DOHH2 (cell line): ENCODE data around the gene HTR3A.
"Not testable (repeated sequence)": the region's sequence is repeated elsewhere in the genome, so short reads cannot be mapped to it uniquely, and the experiment has no call there.

Experiments
- H3F3A ChIP-seq: fragments of 200-600 bp; sonication (generic), shearing (Covaris generic); 2 replicates; pipeline ENCODE4 v1.6.0; 2016; ENCODE audit warnings: antibody characterized with exemption, mild to moderate bottlenecking; ENCODE audit not compliant: control insufficient read depth, insufficient read depth
- H3K27ac ChIP-seq: fragments of 200-600 bp; sonication (generic); 2 replicates; pipeline ENCODE4 v1.5.1; 2014; ENCODE audit warnings: low read depth, mild to moderate bottlenecking, low read length, moderate library complexity
- H3K27me3 ChIP-seq: fragments of 200-600 bp; sonication (generic); 2 replicates; pipeline ENCODE4 v1.6.1; 2014; ENCODE audit warnings: mild to moderate bottlenecking, low read length, mixed read lengths; ENCODE audit not compliant: control insufficient read depth
- H3K36me3 ChIP-seq: fragments of 200-600 bp; sonication (generic); 2 replicates; pipeline ENCODE4 v1.6.1; 2014; ENCODE audit warnings: mild to moderate bottlenecking, low read length, moderate library complexity, mixed read lengths; ENCODE audit not compliant: control insufficient read depth
- H3K4me1 ChIP-seq: fragments of 200-600 bp; sonication (generic); 2 replicates; pipeline ENCODE4 v1.6.1; 2014; ENCODE audit warnings: mild to moderate bottlenecking, low read length, mixed read lengths; ENCODE audit not compliant: control insufficient read depth
- H3K4me2 ChIP-seq: fragments of 200-600 bp; sonication (generic); 2 replicates; pipeline ENCODE4 v1.6.0; 2014; ENCODE audit warnings: mild to moderate bottlenecking, low read length, moderate library complexity
- H3K4me3 ChIP-seq: fragments of 200-600 bp; sonication (generic); 2 replicates; pipeline ENCODE4 v1.5.1; 2014; ENCODE audit warnings: mild to moderate bottlenecking, low read length, mixed read lengths
- H3K79me2 ChIP-seq: fragments of 200-600 bp; sonication (generic); 2 replicates; pipeline ENCODE4 v1.6.1; 2014; ENCODE audit warnings: mild to moderate bottlenecking, low read length, mixed read lengths; ENCODE audit not compliant: control insufficient read depth
- H3K9me2 ChIP-seq: fragments of 200-600 bp; sonication (generic); replicated peaks from 2 replicates; pipeline ENCODE4 v1.6.1; 2014; ENCODE audit warnings: mild to moderate bottlenecking, low read length, mixed read lengths; ENCODE audit not compliant: control insufficient read depth
- H3K9me3 ChIP-seq: fragments of 200-600 bp; sonication (generic); 2 replicates; pipeline ENCODE4 v1.6.1; 2014; ENCODE audit warnings: antibody characterized with exemption, low read length, mixed read lengths; ENCODE audit not compliant: control insufficient read depth, insufficient read depth
- H4K20me1 ChIP-seq: fragments of 200-600 bp; sonication (generic); 2 replicates; pipeline ENCODE4 v1.6.0; 2014; ENCODE audit warnings: low read depth, mild to moderate bottlenecking, antibody characterized with exemption, low read length, moderate library complexity; ENCODE audit not compliant: control insufficient read depth, insufficient read depth
- EZH2phosphoT487 ChIP-seq: fragments of 200-600 bp; sonication (generic); IDR thresholded peaks from 2 replicates; pipeline ENCODE4 v1.6.1; 2017; ENCODE audit warnings: borderline replicate concordance, mild to moderate bottlenecking, antibody characterized with exemption, low read length, moderate library complexity, mixed read lengths
- TF ChIP-seq, protein P1 (sequence below): fragments of 200-600 bp; sonication (generic); IDR thresholded peaks from one replicate; pipeline ENCODE4 v1.5.1; 2014; ENCODE audit warnings: antibody characterized with exemption, mild to moderate bottlenecking, low read depth, low read length; ENCODE audit not compliant: poor library complexity, severe bottlenecking

Gene HTR3A

GRCh38 chr11:113932788-113933187 lies 42.1 kb upstream of the HTR3A start:
- H3K4me3 ChIP-seq, result no peak overlapping the region
- no peaks in the 10 kb centered on the region for H3K9me3 ChIP-seq
- H3K4me1 ChIP-seq, result no peaks in the 10 kb centered on the region
- no peak overlapping the region for H3K4me2 ChIP-seq
- no peaks in the 10 kb centered on the region for H3K79me2 ChIP-seq
- TF ChIP-seq, protein P1, sequence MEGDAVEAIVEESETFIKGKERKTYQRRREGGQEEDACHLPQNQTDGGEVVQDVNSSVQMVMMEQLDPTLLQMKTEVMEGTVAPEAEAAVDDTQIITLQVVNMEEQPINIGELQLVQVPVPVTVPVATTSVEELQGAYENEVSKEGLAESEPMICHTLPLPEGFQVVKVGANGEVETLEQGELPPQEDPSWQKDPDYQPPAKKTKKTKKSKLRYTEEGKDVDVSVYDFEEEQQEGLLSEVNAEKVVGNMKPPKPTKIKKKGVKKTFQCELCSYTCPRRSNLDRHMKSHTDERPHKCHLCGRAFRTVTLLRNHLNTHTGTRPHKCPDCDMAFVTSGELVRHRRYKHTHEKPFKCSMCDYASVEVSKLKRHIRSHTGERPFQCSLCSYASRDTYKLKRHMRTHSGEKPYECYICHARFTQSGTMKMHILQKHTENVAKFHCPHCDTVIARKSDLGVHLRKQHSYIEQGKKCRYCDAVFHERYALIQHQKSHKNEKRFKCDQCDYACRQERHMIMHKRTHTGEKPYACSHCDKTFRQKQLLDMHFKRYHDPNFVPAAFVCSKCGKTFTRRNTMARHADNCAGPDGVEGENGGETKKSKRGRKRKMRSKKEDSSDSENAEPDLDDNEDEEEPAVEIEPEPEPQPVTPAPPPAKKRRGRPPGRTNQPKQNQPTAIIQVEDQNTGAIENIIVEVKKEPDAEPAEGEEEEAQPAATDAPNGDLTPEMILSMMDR, result no peak
- TF ChIP-seq EZH2phosphoT487, result no peak
- no peaks in the 10 kb centered on the region for H3K36me3 ChIP-seq
- no peaks in the 10 kb centered on the region for H3K27me3 ChIP-seq
- no peaks in the 10 kb centered on the region for H3F3A ChIP-seq
- no peak overlapping the region for H3K27ac ChIP-seq
- no peaks in the 10 kb centered on the region for H4K20me1 ChIP-seq
- H3K9me2 ChIP-seq, result no peaks in the 10 kb centered on the region

DNA sequence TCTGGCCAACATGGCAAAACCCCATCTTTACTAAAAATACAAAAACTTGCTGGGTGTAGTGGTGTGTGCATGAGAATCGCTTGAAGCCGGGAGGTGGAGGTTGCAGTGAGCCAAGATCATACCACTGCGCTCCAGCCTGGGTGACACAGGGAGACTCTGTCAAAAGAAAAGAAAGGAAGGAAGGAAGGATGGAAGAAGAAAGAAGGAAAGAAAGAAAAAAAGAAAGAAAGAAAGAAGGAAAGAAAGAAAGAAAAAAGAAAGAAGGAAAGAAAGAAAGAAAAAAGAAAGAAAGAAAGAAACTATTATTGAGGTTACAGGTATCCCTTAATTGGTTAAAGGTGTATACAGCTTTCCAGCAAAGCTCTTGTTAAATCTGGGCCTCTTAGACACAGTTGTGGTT lies 40.7 kb upstream of the HTR3A start:
- H3K27me3 ChIP-seq, H3K79me2 ChIP-seq, H3K9me3 ChIP-seq, H3K27ac ChIP-seq, H3K9me2 ChIP-seq, H3K36me3 ChIP-seq, H3K4me1 ChIP-seq, H3K4me3 ChIP-seq, H3F3A ChIP-seq, H3K4me2 ChIP-seq, H4K20me1 ChIP-seq: not testable (repeated sequence)

GRCh38 chr11:113934761-113935160 lies 40.1 kb upstream of the HTR3A start:
- H3K27me3 ChIP-seq, result no peaks in the 10 kb centered on the region
- no peak overlapping the region for H3K27ac ChIP-seq
- H4K20me1 ChIP-seq, result no peaks in the 10 kb centered on the region
- no peak overlapping the region for H3K4me2 ChIP-seq
- H3K79me2 ChIP-seq, result no peaks in the 10 kb centered on the region
- no peak overlapping the region for H3K4me3 ChIP-seq
- no peaks in the 10 kb centered on the region for H3K36me3 ChIP-seq
- no peaks in the 10 kb centered on the region for H3K4me1 ChIP-seq
- H3K9me3 ChIP-seq, result no peaks in the 10 kb centered on the region
- no peaks in the 10 kb centered on the region for H3K9me2 ChIP-seq
- TF ChIP-seq, protein P1, result no peak
- TF ChIP-seq EZH2phosphoT487, result no peak
- no peaks in the 10 kb centered on the region for H3F3A ChIP-seq

- Histone ChIP-seq H3K4me2 (no peak overlapping the region), H3K27ac (no peak overlapping the region), H3K4me1 (no peaks in the 10 kb centered on the region), H4K20me1 (no peaks in the 10 kb centered on the region), H3K36me3 (no peaks in the 10 kb centered on the region), H3K4me3 (no peak overlapping the region), H3K9me2 (no peaks in the 10 kb centered on the region), H3F3A (no peaks in the 10 kb centered on the region), H3K79me2 (no peaks in the 10 kb centered on the region), H3K9me3 (no peaks in the 10 kb centered on the region), H3K27me3 (no peaks in the 10 kb centered on the region)
- TF ChIP-seq EZH2phosphoT487, result no peak
- TF ChIP-seq, protein P1, result no peak
Measured at GRCh38 chr11:113935858-113936257, 39.0 kb upstream of the HTR3A start.
